MM.1S (cell line): Measurements from ENCODE around the gene VAV3.
"Not testable (repeated sequence)": the region's sequence is repeated elsewhere in the genome, so short reads cannot be mapped to it uniquely, and the experiment has no call there.

Experiments used
- DNase-seq: peaks from one replicate; pipeline ENCODE4 v3.0.0-alpha.2; 2015
- H2AFZ ChIP-seq: fragments of 300-600 bp; sonication (generic); 2 replicates; pipeline ENCODE4 v1.6.0; 2016; ENCODE audit warnings: antibody characterized with exemption, low read length
- H3F3A ChIP-seq: fragments of 300-600 bp; sonication (generic); 2 replicates; pipeline ENCODE4 v1.6.1; 2016; ENCODE audit warnings: mild to moderate bottlenecking, antibody characterized with exemption, low read length, moderate library complexity, mixed read lengths; ENCODE audit not compliant: insufficient read depth
- H3K27ac ChIP-seq: fragments of 300-600 bp; sonication (generic); 2 replicates; pipeline ENCODE4 v1.5.1; 2016; ENCODE audit warnings: mild to moderate bottlenecking, low read length
- H3K27me3 ChIP-seq: fragments of 300-600 bp; sonication (generic); replicated peaks from 2 replicates; pipeline ENCODE4 v1.6.0; 2016; ENCODE audit warnings: low read length; ENCODE audit not compliant: insufficient read depth
- H3K36me3 ChIP-seq: fragments of 300-600 bp; sonication (generic); replicated peaks from 2 replicates; pipeline ENCODE4 v1.6.1; 2016; ENCODE audit warnings: mild to moderate bottlenecking, low read length, mixed read lengths; ENCODE audit not compliant: insufficient read depth
- H3K4me1 ChIP-seq: fragments of 300-600 bp; sonication (generic); 2 replicates; pipeline ENCODE4 v1.6.1; 2016; ENCODE audit warnings: low read length, mixed read lengths
- H3K4me2 ChIP-seq: fragments of 300-600 bp; sonication (generic); 2 replicates; pipeline ENCODE4 v1.6.0; 2016; ENCODE audit warnings: low read depth, low read length
- H3K4me3 ChIP-seq: fragments of 300-600 bp; sonication (generic); 2 replicates; pipeline ENCODE4 v1.5.1; 2016; ENCODE audit warnings: low read length, mixed read lengths
- H3K79me2 ChIP-seq: fragments of 300-600 bp; sonication (generic); 2 replicates; pipeline ENCODE4 v1.6.1; 2016; ENCODE audit warnings: mixed run types, low read length, mixed read lengths
- H3K9ac ChIP-seq: fragments of 300-600 bp; sonication (generic); 2 replicates; pipeline ENCODE4 v1.6.1; 2016; ENCODE audit warnings: low read length, mixed read lengths
- H3K9me2 ChIP-seq: fragments of 300-600 bp; sonication (generic); replicated peaks from 2 replicates; pipeline ENCODE4 v1.6.1; 2016; ENCODE audit warnings: mild to moderate bottlenecking, low read length, mixed read lengths; ENCODE audit not compliant: insufficient read depth
- H3K9me3 ChIP-seq: fragments of 300-600 bp; sonication (generic); replicated peaks from 2 replicates; pipeline ENCODE4 v1.6.1; 2016; ENCODE audit warnings: mild to moderate bottlenecking, low read length, mixed read lengths; ENCODE audit not compliant: insufficient read depth
- H4K20me1 ChIP-seq: fragments of 300-600 bp; sonication (generic); 2 replicates; pipeline ENCODE4 v1.6.1; 2016; ENCODE audit warnings: mild to moderate bottlenecking, low read length, moderate library complexity, mixed read lengths; ENCODE audit not compliant: insufficient read depth
- EZH2 ChIP-seq: fragments of 300-600 bp; sonication (generic); optimal IDR thresholded peaks from 2 replicates; pipeline ENCODE3; 2017; ENCODE audit warnings: low read depth, mild to moderate bottlenecking, antibody characterized with exemption, low read length, mixed read lengths
- EZH2phosphoT487 ChIP-seq: fragments of 300-600 bp; sonication (generic); IDR thresholded peaks from 2 replicates; pipeline ENCODE4 v1.6.1; 2018; ENCODE audit warnings: antibody characterized with exemption, low read length
- TF ChIP-seq, protein P1 (sequence below): fragments of 300-600 bp; sonication (generic); IDR thresholded peaks from 2 replicates; pipeline ENCODE4 v1.5.1; 2016; ENCODE audit warnings: antibody characterized with exemption, low read length, mixed read lengths

VAV3 gene

DNA sequence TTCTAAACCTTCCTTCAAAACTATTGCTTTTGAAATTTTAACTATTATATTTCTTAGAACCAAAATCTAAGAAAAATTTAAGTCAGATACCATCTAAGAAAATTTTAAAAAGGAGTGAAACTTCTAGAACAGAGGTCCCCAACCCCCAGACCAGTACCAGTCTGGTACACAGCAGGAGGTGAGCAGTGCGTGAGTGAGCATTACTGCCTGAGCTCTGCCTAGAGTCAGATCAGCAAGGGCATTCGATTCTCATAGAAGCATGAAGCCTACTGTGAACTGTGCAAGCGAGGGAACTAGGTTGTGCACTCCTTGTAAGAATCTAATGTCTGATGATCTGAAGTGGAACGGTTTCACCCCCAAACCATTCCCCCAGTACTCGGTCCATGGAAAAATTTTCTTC, 106.7 kb downstream of the VAV3 start:
- H3K9me2 ChIP-seq: no peaks in the 10 kb centered on the region
- no peak overlapping the region for H3K9ac ChIP-seq
- H3K4me1 ChIP-seq: no peaks in the 10 kb centered on the region
- no peaks in the 10 kb centered on the region for H3K36me3 ChIP-seq
- H3K27ac ChIP-seq: no peak overlapping the region
- H3F3A ChIP-seq: no peaks in the 10 kb centered on the region
- H3K27me3 ChIP-seq: no peaks in the 10 kb centered on the region
- no peak for TF ChIP-seq EZH2
- TF ChIP-seq, protein P1, sequence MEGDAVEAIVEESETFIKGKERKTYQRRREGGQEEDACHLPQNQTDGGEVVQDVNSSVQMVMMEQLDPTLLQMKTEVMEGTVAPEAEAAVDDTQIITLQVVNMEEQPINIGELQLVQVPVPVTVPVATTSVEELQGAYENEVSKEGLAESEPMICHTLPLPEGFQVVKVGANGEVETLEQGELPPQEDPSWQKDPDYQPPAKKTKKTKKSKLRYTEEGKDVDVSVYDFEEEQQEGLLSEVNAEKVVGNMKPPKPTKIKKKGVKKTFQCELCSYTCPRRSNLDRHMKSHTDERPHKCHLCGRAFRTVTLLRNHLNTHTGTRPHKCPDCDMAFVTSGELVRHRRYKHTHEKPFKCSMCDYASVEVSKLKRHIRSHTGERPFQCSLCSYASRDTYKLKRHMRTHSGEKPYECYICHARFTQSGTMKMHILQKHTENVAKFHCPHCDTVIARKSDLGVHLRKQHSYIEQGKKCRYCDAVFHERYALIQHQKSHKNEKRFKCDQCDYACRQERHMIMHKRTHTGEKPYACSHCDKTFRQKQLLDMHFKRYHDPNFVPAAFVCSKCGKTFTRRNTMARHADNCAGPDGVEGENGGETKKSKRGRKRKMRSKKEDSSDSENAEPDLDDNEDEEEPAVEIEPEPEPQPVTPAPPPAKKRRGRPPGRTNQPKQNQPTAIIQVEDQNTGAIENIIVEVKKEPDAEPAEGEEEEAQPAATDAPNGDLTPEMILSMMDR: no peak
- no peak for TF ChIP-seq EZH2phosphoT487
- DNase-seq: no peak
- H3K9me3 ChIP-seq: no peaks in the 10 kb centered on the region
- H3K79me2 ChIP-seq: no peaks in the 10 kb centered on the region
- H3K4me2 ChIP-seq: no peak overlapping the region
- no peak overlapping the region for H3K4me3 ChIP-seq
- no peaks in the 10 kb centered on the region for H4K20me1 ChIP-seq
- H2AFZ ChIP-seq: no peak overlapping the region

DNA sequence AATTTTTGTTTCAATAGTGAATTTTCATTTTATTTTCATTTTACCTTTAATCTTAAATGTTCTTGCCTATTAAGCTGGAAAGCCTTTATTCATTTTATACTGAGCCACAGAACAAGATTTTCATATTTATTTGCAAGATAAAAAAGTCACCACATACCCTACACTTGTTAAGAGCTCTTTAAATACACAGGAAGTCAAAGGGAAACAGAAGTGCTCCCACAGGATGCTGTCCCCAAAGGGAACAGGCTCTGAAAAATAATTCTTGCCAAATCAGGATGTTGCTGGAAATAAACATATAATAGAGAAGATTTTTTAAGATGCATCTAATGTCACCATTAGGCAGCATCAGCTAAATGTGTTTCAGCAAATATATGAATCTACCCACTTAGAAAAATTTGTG, 113.6 kb downstream of the VAV3 start:
- H3F3A ChIP-seq: no peaks in the 10 kb centered on the region
- no peak overlapping the region for H3K4me2 ChIP-seq
- H3K9me2 ChIP-seq: no peaks in the 10 kb centered on the region
- no peak overlapping the region for H3K4me3 ChIP-seq
- no peak for DNase-seq
- H3K27me3 ChIP-seq: no peaks in the 10 kb centered on the region
- H3K36me3 ChIP-seq: no peaks in the 10 kb centered on the region
- no peak overlapping the region for H3K9ac ChIP-seq
- TF ChIP-seq, protein P1: no peak
- TF ChIP-seq EZH2phosphoT487: no peak
- H3K4me1 ChIP-seq: no peaks in the 10 kb centered on the region
- no peaks in the 10 kb centered on the region for H3K9me3 ChIP-seq
- no peak overlapping the region for H3K27ac ChIP-seq
- no peak overlapping the region for H2AFZ ChIP-seq
- H4K20me1 ChIP-seq: no peaks in the 10 kb centered on the region
- no peaks in the 10 kb centered on the region for H3K79me2 ChIP-seq

DNA sequence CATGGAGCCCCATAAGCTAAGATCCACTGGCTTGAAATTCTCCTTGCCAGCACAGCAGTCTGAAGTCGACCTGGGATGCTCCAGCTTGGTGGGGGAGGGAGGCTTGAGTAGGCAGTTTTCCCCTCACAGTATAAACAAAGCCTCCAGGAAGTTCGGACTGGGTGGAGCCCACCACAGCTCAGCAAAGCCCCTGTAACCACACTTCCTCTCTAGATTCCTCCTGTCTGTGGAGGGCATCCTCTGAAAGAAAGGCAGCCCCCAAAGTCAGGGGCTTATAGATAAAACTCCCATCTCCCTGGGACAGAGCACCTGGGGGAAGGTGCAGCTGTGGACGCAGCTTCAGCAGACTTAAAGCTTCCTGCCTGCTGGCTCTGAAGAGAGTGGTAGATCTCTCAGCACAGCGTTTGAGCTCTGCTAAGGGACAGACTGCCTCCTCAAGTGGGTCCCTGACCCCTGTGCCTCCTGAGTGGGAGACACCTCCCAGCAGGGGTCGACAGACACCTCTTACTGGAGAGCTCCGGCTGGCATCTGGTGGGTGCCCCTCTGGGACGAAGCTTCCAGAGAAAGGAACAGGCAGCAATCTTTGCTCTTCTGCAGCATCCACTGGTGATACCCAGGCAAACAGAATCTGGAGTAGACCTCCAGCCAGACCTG, 120.3 kb downstream of the VAV3 start:
- H3F3A ChIP-seq: peaks cover 12% of the 10 kb centered on the region; the same call in 1 of the 2 replicates
- H4K20me1 ChIP-seq, H2AFZ ChIP-seq, H3K79me2 ChIP-seq, H3K4me2 ChIP-seq, H3K9me3 ChIP-seq, H3K4me3 ChIP-seq, DNase-seq, H3K9me2 ChIP-seq, H3K9ac ChIP-seq, H3K36me3 ChIP-seq, H3K27me3 ChIP-seq, H3K27ac ChIP-seq: not testable (repeated sequence)
- H3K4me1 ChIP-seq: peaks cover 14% of the 10 kb centered on the region

DNA sequence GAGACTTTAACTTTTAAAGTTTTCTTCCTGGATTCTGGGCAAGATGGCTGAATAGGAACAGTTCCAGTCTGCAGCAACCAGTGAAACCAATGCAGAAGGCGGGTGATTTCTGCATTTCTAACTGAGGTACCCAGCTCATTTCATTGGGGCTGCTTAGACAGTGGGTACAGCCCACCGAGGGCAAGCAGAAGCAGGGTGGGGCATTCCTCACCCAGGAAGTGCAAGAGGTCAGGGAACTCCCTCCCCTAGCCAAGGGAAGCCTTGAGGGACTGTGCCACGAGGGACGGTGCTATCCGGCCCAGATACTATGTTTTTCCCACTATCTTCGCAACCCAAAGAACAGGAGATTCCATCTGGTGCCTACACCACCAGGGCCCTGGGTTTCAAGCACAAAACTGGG, 121.0 kb downstream of the VAV3 start:
- Histone ChIP-seq H4K20me1 (no peaks in the 10 kb centered on the region), H2AFZ (no peak overlapping the region), H3F3A (peaks cover 12% of the 10 kb centered on the region; the same call in 1 of the 2 replicates), H3K9ac (no peak overlapping the region), H3K9me3 (no peaks in the 10 kb centered on the region), H3K4me2 (no peak overlapping the region), H3K27ac (no peak overlapping the region), H3K9me2 (no peaks in the 10 kb centered on the region), H3K79me2 (no peaks in the 10 kb centered on the region), H3K4me1 (peaks cover 14% of the 10 kb centered on the region), H3K27me3 (no peaks in the 10 kb centered on the region), H3K4me3 (no peak overlapping the region), H3K36me3 (no peaks in the 10 kb centered on the region)
- TF ChIP-seq EZH2 (no peak), EZH2phosphoT487 (no peak)
- no peak for DNase-seq
